ENCODE measurements around the gene ASCL5. TPM values are rescaled to one million over a fixed set of nuclear protein-coding genes. Genes with fewer than 3 reads are reported as not detected.

Gene ASCL5
- total and polyA plus RNA-seq, 9 of the 15 experiments (the other 6 are each of a cell fraction or from before 2014, with no cell fraction given): 0.09 TPM; not detected in 8

DNA sequence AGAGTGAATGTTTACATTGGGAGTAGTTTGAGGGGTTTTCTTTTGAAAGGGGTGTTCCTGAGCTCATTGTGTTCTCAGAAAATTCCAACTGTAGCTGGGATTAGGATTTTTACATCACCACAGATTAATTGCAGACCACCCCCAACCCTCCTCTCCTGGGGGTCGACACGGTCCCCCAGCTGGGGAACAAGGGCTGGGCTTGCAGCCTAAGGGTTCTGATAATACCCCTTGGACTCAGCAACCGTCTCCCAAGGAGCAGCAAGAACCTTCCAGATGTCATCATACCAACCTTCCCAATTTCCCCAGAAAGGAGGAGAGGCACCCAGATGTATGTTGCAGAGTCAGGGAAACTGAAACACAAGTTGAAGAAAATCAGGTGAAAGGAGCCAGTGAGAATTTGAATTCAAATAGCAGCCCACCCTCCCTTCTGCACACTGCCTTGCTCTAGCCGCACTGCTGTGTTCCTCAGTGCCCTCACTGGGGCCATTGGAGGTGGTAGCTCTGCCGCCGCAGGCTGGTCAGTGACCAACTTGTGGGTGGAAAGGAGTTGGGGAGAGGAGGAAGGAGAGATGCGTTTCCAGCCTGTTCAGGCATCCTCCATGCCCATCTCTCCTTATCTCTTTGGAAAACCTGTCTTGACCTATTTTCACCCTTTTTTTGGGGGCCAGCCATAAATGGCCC is 49.0 kb upstream of the ASCL5 start:
- FAIRE-seq (no peak), ATAC-seq (no peak), DNase-seq (ENCODE audit: extremely low read depth in 1 of 4, low spot score in 3 of 4) (no peak)
- WGBS (ENCODE audit: insufficient coverage, low coverage, missing lambda C conversion rate): 7% methylated on average over 7 of the region's 7 CpGs
- BruUV-seq (replicated peaks): no TSS peak
- Histone ChIP-seq H3K27ac (ENCODE audit: extremely low read depth, low read depth, low read length) (no peak overlapping the region), H3K4me3 (no peak overlapping the region), H3K27me3 (ENCODE audit: control insufficient read depth in 2 of 2, insufficient read depth in 2 of 2, low read length in 2 of 2) (peaks cover 18 to 29% of the 10 kb centered on the region in 2 experiments), H3K4me1 (replicated peaks in 1 of 2; ENCODE audit: control insufficient read depth in 2 of 2, insufficient read depth in 2 of 2, low read length in 2 of 2) (peaks cover 2 to 6% of the 10 kb centered on the region in 2 experiments; a peak in 4 of 5 replicates), H3K4me2 (ENCODE audit: insufficient read depth, low read length) (no peak overlapping the region), H3K36me3 (ENCODE audit: control insufficient read depth, insufficient read depth, low read length) (no peaks in the 10 kb centered on the region), H3K9me3 (replicated peaks; ENCODE audit: control insufficient read depth, insufficient read depth, low read depth, low read length) (peaks cover 3% of the 10 kb centered on the region; the same call in 1 of the 2 replicates), H2AFZ (ENCODE audit: low read depth, low read length) (no peak overlapping the region), H3K9me1 (ENCODE audit: control insufficient read depth, insufficient read depth, low read length) (no peaks in the 10 kb centered on the region), H4K20me1 (replicated peaks; ENCODE audit: control insufficient read depth, insufficient read depth, low read length) (no peaks in the 10 kb centered on the region), H3K79me2 (ENCODE audit: control insufficient read depth, insufficient read depth, low read length) (no peaks in the 10 kb centered on the region), H3K9ac (ENCODE audit: insufficient read depth in 1 of 2, low read depth in 2 of 2, low read length in 2 of 2) (peak overlapping the region in 1 of 2 experiments; percentile 1; a peak in 1 of 4 replicates)
- intact Hi-C loops (cut with micrococcal nuclease) (no loop called here), in situ Hi-C loops (cut with MboI) (no loop called here)
- ChIA-PET CTCF (ENCODE audit: low intra/inter-chr PET ratio) (no interaction called here), POLR2A (interaction anchor here (0.9 to 2.0 kb wide), 2 partner anchors 25 to 47 kb away, joined by 3 to 6 read pairs; no protein-coding TSS in a partner anchor)
- no peak for TF ChIP-seq CCNT2 (IDR thresholded peaks at IDR 0.05; ENCODE audit: borderline replicate concordance, extremely low read depth, insufficient read length, low read depth, low read length)
- TF ChIP-seq, protein P1, sequence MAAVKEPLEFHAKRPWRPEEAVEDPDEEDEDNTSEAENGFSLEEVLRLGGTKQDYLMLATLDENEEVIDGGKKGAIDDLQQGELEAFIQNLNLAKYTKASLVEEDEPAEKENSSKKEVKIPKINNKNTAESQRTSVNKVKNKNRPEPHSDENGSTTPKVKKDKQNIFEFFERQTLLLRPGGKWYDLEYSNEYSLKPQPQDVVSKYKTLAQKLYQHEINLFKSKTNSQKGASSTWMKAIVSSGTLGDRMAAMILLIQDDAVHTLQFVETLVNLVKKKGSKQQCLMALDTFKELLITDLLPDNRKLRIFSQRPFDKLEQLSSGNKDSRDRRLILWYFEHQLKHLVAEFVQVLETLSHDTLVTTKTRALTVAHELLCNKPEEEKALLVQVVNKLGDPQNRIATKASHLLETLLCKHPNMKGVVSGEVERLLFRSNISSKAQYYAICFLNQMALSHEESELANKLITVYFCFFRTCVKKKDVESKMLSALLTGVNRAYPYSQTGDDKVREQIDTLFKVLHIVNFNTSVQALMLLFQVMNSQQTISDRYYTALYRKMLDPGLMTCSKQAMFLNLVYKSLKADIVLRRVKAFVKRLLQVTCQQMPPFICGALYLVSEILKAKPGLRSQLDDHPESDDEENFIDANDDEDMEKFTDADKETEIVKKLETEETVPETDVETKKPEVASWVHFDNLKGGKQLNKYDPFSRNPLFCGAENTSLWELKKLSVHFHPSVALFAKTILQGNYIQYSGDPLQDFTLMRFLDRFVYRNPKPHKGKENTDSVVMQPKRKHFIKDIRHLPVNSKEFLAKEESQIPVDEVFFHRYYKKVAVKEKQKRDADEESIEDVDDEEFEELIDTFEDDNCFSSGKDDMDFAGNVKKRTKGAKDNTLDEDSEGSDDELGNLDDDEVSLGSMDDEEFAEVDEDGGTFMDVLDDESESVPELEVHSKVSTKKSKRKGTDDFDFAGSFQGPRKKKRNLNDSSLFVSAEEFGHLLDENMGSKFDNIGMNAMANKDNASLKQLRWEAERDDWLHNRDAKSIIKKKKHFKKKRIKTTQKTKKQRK (IDR thresholded peaks at IDR 0.05; ENCODE audit: borderline replicate concordance, low read depth, low read length): no peak
- no peak for TF ChIP-seq TCF7L2 (IDR thresholded peaks at IDR 0.05; ENCODE audit: low read depth, low read length)
- no peak for TF ChIP-seq ESRRB (CRISPR knock-in tag; IDR thresholded peaks at IDR 0.05; ENCODE audit: borderline replicate concordance)
- TF ChIP-seq NFE2L1 (tag; IDR thresholded peaks at IDR 0.05; ENCODE audit: borderline replicate concordance, low read depth): no peak
- TF ChIP-seq, protein P2, sequence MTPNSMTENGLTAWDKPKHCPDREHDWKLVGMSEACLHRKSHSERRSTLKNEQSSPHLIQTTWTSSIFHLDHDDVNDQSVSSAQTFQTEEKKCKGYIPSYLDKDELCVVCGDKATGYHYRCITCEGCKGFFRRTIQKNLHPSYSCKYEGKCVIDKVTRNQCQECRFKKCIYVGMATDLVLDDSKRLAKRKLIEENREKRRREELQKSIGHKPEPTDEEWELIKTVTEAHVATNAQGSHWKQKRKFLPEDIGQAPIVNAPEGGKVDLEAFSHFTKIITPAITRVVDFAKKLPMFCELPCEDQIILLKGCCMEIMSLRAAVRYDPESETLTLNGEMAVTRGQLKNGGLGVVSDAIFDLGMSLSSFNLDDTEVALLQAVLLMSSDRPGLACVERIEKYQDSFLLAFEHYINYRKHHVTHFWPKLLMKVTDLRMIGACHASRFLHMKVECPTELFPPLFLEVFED (CRISPR knock-in tag; conservative IDR thresholded peaks at IDR 0.05): no peak
- TF ChIP-seq, protein P3, sequence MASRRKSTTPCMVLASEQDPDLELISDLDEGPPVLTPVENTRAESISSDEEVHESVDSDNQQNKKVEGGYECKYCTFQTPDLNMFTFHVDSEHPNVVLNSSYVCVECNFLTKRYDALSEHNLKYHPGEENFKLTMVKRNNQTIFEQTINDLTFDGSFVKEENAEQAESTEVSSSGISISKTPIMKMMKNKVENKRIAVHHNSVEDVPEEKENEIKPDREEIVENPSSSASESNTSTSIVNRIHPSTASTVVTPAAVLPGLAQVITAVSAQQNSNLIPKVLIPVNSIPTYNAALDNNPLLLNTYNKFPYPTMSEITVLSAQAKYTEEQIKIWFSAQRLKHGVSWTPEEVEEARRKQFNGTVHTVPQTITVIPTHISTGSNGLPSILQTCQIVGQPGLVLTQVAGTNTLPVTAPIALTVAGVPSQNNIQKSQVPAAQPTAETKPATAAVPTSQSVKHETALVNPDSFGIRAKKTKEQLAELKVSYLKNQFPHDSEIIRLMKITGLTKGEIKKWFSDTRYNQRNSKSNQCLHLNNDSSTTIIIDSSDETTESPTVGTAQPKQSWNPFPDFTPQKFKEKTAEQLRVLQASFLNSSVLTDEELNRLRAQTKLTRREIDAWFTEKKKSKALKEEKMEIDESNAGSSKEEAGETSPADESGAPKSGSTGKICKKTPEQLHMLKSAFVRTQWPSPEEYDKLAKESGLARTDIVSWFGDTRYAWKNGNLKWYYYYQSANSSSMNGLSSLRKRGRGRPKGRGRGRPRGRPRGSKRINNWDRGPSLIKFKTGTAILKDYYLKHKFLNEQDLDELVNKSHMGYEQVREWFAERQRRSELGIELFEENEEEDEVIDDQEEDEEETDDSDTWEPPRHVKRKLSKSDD (conservative IDR thresholded peaks at IDR 0.05; ENCODE audit: low read length): no peak
- TF ChIP-seq PTTG1 (tag; IDR thresholded peaks at IDR 0.05; ENCODE audit: low read depth): no peak
- TF ChIP-seq, protein P4, sequence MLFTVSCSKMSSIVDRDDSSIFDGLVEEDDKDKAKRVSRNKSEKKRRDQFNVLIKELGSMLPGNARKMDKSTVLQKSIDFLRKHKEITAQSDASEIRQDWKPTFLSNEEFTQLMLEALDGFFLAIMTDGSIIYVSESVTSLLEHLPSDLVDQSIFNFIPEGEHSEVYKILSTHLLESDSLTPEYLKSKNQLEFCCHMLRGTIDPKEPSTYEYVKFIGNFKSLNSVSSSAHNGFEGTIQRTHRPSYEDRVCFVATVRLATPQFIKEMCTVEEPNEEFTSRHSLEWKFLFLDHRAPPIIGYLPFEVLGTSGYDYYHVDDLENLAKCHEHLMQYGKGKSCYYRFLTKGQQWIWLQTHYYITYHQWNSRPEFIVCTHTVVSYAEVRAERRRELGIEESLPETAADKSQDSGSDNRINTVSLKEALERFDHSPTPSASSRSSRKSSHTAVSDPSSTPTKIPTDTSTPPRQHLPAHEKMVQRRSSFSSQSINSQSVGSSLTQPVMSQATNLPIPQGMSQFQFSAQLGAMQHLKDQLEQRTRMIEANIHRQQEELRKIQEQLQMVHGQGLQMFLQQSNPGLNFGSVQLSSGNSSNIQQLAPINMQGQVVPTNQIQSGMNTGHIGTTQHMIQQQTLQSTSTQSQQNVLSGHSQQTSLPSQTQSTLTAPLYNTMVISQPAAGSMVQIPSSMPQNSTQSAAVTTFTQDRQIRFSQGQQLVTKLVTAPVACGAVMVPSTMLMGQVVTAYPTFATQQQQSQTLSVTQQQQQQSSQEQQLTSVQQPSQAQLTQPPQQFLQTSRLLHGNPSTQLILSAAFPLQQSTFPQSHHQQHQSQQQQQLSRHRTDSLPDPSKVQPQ (CRISPR knock-in tag; IDR thresholded peaks at IDR 0.05; ENCODE audit: borderline replicate concordance): no peak
- no peak for TF ChIP-seq KAT2B (IDR thresholded peaks at IDR 0.05; ENCODE audit: low read depth, low read length)

All from K562 (cell line).